Left forelimb (tissue), 1 donor: ENCODE results near the gene KCNK2.

Source experiments
- DNase-seq: peaks from one replicate; pipeline ENCODE4 v3.0.0-alpha.2; 2018; ENCODE audit warnings: low spot score

The KCNK2 gene, protein sequence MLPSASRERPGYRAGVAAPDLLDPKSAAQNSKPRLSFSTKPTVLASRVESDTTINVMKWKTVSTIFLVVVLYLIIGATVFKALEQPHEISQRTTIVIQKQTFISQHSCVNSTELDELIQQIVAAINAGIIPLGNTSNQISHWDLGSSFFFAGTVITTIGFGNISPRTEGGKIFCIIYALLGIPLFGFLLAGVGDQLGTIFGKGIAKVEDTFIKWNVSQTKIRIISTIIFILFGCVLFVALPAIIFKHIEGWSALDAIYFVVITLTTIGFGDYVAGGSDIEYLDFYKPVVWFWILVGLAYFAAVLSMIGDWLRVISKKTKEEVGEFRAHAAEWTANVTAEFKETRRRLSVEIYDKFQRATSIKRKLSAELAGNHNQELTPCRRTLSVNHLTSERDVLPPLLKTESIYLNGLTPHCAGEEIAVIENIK

DNA sequence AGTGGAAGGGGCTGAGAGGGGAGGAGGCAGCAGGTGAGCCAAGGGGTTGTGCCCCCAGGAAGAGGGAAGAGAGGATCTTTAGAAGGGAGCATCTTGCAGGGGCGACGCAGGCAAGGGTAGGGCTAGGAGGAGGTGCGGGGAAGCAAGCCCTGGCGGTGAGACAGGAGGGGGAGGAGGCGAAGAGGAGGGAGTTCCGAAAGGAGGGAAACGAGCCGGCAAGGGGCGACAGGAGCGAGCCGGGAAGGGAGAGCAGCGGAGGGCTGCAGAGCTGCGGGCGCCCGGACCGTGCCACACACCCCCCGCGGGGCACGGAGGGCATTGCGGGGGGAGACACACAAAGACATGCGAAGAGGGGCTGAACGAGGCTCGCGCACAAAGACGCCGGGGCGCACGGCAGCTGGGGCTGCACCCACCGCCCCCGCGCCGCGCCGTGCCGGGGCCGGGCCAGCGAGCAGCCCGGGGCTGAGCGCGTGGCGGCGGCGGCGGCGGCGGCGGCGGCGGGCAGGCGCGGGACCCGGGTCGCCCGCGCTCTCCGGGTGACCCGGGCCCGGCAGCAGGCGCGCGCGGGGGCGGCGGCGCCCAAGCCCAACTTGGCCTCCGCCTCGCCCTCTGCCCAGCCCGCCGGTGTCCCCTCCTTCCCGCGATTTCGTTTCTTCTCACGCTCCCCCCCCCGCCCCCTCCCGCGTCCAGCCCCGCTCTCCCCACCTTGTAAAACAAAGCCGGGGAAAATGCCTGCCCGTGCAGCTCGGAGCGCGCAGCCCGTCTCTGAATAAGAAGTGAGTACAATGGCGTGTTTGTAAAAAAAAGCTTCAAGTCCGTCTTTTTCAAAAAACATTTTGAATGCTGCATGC is at the start of gene KCNK2:
Gene KCNK2 (plus strand): TSS at position 206 of the 851 bp plus-strand sequence. CDS start 649 bp downstream, outside the sequence.
- peak; percentile 75 for DNase-seq

DNA sequence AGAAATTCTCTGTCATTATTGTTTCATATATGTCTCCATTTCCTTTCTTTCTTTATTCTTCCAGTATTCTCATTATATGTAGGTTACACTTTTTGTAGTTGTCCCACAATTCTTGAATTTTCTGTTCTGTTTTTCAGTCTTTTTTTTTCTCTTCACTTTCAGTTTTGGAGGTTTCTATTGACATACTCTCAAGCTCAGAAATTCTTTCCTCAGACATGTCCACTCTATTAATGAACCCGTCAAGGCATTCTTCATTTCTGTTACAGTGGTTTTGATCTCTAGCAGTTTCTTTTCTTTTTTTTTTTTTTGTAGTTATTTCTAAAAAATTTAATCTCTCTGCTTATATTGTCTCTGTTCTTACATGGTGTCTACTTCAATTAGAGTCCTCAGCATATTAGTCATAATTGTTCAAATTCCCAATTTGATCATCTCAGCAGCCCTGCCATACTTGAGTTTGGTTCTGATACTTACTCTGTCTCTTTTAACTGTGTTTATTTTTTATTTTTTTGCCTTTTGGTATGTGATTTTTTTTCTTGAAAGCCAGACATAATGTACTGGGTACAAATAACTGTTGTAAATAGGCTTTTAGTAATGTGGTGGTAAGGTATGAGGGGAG is 49.5 kb upstream of the KCNK2 start:
- no peak for DNase-seq

DNA sequence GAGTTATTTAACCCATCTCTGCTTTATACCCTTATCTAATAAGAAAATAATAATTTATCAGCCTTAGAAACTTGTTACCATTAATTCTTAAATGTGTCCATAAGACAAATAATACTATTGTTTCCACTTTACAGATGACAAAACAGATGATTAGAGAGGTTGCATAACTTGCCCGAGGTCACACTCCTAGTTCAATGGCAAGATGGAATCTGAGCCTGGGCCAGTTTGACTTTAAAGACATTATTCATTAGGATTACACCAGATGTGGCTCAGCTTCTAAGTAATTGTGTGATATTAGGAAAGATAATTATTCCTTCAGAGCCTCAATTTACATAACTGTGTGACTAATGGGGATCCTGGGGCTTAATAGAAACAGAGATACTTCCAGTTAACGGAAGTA is 42.3 kb upstream of the KCNK2 start:
- DNase-seq: no peak

DNA sequence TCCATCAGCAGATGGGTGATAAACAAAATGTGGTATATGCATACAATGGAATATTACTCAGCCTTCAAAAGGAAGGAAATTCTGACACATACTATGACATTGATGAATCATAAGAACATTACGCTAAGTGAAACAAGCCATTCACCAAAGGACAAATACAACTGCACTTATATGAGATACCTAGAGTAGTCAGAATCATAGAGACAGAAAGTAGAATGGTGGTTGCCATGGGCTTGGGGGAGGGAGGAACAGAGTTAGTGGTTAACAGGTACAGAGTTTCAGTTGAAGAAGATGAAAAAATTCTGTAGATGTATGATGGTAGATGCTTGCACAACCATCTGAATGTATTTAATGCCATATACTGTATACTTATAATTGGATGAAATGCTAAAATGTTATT is 39.1 kb upstream of the KCNK2 start:
- DNase-seq: no peak

DNA sequence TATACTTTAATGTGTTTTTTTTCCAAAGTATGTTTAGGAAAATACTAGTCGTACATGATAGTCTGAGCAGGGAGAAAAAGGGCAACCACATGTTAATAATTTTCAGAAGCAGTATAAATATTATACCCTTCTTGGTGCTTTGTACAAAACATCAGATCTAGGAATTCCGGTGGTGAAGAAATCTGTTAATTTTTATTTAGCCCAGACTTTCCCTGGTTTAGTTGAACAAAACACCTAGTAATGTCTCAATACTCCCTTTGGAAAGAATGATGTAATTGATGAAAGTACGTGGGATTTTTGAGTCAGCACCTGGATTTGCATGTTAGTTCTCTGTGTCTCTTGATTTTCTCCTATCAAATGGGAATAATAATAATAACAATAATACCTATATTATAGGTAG is 38.4 kb upstream of the KCNK2 start:
- no peak for DNase-seq

GRCh38 chr1:215045698-215046308 is 36.7 kb upstream of the KCNK2 start:
- DNase-seq: no peak

DNA sequence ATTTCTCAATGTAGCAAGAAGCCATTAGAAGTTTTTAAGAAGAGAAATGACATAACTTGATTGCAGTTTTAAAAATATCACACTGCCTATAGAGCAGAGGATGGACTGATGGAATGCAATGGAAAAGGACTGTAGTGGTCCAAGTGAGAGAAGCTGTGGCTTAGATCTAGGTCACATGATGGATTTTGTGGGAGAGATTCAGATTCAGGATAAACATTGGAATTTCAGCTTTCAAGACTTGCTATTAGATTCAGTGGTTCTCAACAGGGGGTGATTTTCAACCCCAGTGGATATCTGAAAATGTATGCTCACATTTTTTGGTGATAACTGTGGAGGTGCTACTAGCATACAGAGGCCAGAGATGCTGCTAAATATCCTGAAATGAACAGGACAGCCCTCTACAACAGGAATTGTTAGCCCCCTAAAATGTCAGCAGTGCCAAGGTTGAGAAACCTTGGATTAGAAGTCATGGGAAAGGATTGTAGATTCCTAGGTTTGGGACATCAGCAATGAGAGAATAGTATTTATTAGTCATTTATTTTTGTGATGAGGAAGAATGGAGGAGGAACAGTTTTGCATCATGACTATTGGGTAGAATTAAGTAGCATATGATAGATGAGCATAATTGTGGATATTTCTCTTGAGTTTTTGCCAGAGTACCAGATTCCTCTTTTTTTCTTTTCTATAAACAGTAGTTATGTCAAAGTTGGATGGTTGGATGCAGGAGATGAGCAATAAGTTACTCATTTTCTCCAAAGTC is 30.1 kb upstream of the KCNK2 start:
- DNase-seq: no peak

GRCh38 chr1:215054266-215054665 is 28.3 kb upstream of the KCNK2 start:
- no peak for DNase-seq

- no peak for DNase-seq
Observed at GRCh38 chr1:215055281-215055935, 27.1 kb upstream of the KCNK2 start.

GRCh38 chr1:215056584-215056983 is 26.0 kb upstream of the KCNK2 start:
- DNase-seq: no peak

DNA sequence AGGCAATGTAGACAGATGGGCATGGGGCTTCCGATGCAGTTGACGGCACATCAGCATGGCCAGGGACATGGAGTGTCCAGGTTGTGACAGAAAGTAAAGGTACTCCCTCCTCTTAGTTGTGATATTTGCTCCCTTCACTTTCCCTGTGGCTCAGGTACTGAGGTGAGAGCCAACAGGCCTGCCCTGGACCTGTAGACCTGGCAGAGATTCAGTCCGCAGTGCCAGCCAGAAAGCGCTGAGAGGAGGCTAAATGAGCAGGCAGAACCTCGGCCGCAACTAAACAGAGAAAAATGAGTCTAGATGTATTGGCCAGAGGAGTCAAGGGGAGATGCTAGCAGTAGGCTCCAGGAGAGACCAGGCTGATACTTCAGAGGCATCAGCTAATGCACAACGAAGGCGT is 22.6 kb upstream of the KCNK2 start:
- no peak for DNase-seq

GRCh38 chr1:215064327-215064726 is 18.2 kb upstream of the KCNK2 start:
- no peak for DNase-seq

- DNase-seq: no peak
Observed at GRCh38 chr1:215071078-215071477, 11.5 kb upstream of the KCNK2 start.

GRCh38 chr1:215076322-215076721 is 6.2 kb upstream of the KCNK2 start:
- no peak for DNase-seq

- DNase-seq: no peak
Observed at GRCh38 chr1:215079456-215079855, 3.1 kb upstream of the KCNK2 start.

DNA sequence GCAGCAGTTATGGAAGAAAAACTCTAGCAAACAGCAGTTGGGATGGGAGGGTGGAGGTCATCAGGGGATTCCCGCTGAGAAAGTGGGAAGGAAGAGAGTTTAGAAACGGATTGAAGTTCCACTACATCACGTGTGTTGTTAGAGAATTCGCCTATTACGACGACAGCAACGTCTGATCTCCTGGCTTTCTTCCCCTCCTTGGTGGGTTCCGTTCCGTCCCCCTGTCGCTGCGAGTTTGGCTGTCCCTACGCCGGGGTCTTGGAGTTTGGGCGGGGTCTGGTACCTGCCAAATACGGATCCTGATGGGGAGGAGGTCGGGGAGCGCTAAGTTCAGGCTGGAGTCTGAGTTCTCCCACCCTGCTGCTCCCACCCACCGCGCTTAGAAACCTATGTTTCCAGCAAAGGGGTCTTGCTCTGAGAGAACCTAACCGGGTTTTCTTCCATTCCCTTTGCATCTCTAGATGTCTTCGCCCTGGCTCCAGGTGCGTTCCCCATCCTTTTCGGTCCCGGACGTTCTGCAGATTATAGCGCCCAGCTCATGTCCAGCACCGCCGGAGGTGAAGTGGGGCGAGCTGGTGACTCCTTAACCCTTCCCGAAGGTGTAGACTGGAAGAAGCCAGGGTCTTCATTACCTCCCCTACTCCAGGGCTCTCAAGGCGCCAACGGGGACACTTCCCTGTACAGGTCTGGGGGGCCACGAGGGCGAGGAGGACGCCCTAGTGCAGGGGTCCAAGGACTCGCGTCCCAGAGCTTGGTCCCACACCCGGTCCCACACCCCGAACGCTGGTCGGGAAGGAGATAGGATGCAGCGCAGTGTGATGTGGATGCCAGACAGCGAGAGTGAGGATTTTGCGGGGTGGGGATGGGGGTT is 641 bp upstream of the KCNK2 start:
- DNase-seq: peak; percentile 66

GRCh38 chr1:215083383-215083961 is 935 bp downstream of the KCNK2 start:
- DNase-seq: peak; percentile 69

GRCh38 chr1:215084621-215085020 is 2.1 kb downstream of the KCNK2 start:
- no peak for DNase-seq

GRCh38 chr1:215087603-215088002 is 5.1 kb downstream of the KCNK2 start:
- DNase-seq: no peak

DNA sequence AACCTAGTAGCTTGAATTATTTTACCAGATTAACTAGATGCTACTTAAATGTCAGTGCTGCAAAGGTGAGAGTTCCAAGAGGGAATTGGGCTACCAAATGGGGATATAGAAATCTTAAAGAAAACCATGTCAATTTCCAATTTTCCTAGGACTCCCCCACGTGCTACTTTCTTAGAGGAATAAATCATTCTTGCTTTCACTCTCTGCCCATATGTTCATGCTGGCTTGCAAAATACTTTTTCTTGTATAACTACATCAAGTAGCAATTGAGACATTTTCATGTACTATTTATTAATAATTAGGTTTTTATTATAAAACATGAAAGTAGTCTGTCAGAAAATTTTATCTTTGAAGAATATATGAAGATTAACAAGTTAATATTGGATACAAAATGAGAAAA is 11.8 kb downstream of the KCNK2 start:
- no peak for DNase-seq
